GM13976 (cell line): ENCODE measurements around the gene SMC1B.
"Not testable (repeated sequence)": the region's sequence is repeated elsewhere in the genome, so short reads cannot be mapped to it uniquely, and the experiment has no call there.

Source experiments
- DNase-seq: peaks from one replicate; pipeline ENCODE4 v3.0.0; 2012; ENCODE audit warnings: low spot score
- in situ Hi-C: fragments of 300-500 bp; cut with MboI; formaldehyde crosslinking; loops from one replicate; pipeline ENCODE4 v1.12.0; 2022; ENCODE audit warnings: low sequenced_read_pairs, mixed read lengths, inconsistent platforms; ENCODE audit not compliant: unreplicated experiment
- TF ChIP-seq, protein P1 (sequence below): IDR thresholded peaks from 2 replicates; pipeline ENCODE4 v1.5.1; 2012; ENCODE audit warnings: borderline replicate concordance, mild to moderate bottlenecking; ENCODE audit not compliant: insufficient read depth; ENCODE audit errors: extremely low read depth, missing control alignments, control extremely low read depth

SMC1B gene

DNA sequence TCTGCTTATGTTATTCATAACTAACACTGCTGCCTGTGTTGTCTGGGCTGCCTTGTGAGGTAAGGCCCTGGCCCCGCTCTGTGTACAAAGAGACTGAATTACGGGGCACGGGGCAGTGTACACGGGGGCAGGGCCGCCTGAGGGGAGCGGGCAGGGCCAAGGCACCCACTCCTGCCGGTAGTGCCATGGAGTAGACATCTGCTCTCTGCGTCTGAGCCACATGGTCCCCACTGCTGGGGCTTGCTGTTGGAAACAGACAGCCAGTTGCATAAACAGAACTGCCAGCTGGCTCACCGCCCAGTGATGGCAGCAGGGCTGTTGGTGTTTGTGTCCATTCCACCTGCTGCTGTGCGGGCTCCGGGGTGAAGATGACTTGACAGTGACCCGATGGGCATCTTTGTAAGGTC, 83.9 kb downstream of the SMC1B start:
- in situ Hi-C loops = no loop called here
- TF ChIP-seq, protein P1, sequence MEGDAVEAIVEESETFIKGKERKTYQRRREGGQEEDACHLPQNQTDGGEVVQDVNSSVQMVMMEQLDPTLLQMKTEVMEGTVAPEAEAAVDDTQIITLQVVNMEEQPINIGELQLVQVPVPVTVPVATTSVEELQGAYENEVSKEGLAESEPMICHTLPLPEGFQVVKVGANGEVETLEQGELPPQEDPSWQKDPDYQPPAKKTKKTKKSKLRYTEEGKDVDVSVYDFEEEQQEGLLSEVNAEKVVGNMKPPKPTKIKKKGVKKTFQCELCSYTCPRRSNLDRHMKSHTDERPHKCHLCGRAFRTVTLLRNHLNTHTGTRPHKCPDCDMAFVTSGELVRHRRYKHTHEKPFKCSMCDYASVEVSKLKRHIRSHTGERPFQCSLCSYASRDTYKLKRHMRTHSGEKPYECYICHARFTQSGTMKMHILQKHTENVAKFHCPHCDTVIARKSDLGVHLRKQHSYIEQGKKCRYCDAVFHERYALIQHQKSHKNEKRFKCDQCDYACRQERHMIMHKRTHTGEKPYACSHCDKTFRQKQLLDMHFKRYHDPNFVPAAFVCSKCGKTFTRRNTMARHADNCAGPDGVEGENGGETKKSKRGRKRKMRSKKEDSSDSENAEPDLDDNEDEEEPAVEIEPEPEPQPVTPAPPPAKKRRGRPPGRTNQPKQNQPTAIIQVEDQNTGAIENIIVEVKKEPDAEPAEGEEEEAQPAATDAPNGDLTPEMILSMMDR = no peak
- no peak for DNase-seq

DNA sequence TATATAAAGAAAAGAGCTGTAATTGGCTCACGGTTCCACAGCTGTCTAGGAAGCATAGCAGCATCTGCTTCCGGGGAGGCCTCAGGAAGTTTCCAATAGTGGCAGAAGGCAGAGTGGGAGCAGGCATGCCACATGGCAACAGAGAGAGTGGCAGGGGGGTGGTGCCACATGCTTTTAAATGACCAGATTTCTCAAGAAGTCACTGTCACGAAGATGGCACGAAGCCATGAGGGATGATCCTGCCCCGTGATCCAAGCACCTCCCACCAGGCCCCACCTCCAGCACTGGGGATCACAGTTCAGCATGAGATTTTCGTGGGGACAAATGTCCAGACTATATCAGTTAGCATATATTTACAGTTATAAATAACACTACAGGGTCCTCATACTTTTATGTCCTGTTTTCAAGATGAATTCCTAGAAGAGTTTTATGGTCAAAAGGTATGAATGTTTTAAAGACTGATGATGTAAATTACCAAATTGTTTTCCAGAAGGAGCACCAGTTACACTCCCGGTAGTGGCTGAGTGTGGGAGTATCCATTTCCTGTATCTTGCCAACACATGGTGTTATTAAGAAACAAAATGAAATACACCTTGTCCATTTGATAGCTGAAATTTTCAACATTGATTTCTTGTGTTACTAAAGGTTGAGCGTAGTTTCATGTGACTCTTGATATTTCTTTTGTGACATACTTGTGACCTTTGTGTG, 84.4 kb downstream of the SMC1B start:
- no peak for DNase-seq
- TF ChIP-seq, protein P1 = no peak
- in situ Hi-C loops = no loop called here

DNA sequence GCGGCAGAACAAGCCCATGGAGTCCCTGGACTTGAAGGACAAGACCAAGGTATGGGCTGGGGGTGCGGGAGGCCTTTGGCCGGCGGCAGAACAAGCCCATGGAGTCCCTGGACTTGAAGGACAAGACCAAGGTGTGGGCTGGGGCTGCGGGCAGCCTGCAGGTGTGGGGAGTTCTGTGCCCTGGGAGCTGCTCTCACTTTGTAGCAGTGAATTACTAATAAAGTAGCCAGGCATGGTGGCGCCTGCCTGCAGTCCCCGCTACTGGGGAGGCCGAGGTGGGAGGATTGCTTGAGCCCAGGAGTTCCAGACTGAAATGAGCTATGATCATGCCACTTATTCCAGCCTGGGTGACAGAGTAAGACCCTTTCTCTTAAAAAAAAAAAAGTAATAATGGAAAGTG, 85.1 kb downstream of the SMC1B start:
- DNase-seq, in situ Hi-C loops: not testable (repeated sequence)

DNA sequence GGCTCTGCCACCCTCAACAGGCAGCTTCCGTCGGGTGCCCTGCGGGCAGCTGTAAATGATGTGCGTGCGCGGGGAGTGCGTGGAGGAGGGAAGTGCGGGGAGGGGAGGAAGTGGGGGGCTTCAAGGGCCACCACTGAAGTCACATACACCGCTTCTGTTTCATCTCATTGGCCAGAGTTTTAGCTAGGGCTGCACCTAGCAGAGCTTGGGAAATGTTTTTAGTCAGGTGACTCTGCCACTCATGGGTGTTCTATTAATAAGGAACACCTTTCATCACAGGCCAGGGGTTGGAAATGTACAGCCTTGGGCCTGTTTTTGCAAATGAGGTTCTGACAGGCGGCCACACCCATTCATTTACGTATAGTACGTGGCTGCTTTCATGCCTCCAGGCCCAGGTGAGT, 89.1 kb downstream of the SMC1B start:
- in situ Hi-C loops = no loop called here
- TF ChIP-seq, protein P1 = no peak
- no peak for DNase-seq

DNA sequence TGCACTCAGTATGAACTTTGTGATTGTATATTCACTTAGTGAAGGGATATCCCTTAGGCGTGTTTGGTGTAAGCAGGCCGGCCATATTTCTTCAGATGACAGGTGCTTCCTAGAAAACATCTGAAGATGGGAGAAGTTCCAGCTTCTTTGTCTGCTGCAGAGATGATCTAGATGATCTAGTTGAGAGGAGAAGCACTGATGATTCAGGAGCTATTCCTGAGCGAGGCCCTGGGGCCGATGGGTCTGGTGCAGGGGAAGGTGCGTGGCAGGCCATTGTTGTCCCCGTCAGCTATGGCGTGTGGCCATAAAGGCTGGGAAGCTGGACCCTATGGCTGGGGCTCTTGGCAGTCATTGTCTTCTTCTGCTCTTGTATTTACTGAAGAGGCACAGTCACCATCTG, 89.7 kb downstream of the SMC1B start:
- DNase-seq = no peak
- in situ Hi-C loops = no loop called here
- TF ChIP-seq, protein P1 = no peak

DNA sequence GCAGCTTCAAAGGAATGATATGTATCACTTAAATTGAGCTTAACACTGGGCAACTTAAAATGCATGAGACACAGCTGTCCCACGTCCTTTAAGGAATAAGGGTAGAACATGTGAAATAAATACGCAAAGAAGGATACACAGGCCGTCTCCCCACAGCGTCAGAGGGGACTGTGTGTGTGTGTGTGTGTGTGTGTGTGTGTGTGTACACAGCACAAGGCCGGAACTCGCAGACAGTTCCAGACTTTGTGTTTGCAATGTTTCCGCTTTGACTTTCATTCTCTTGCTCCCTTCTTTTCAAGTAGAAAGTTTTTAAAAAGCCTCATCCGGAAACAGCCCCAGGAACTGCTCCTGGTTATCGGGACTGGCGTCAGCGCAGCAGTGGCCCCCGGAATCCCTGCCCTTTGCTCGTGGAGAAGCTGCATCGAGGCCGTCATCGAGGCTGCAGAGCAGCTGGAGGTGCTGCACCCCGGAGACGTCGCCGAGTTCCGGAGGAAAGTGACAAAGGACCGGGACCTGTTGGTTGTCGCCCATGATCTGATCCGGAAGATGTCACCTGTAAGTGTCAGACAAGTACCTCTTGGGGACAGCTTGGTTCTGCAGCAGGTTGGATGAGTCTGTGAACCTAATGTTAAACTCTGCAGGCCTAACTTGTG, 90.4 kb downstream of the SMC1B start:
- DNase-seq = no peak
- in situ Hi-C loops = no loop called here
- TF ChIP-seq, protein P1 = no peak

DNA sequence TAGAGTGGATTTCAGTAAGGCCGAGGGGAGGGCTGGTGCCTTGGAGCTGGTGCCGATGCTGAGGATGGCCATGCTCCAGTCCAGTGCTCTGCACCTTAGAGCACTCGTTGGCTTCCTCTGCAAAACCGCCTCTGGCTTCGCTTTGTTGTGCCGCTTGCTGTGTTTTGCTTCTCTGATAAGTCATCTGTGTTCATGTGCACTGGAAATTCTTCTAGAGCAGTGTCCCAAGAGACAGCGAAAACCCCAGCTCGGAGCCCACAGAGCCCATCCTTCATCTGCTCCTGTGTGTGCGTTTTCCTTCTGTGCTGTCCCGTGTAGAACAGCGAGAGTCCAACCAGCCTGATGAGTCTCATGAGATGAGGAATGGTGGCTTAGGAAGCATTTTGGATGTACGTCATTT, 91.6 kb downstream of the SMC1B start:
- TF ChIP-seq, protein P1 = no peak
- in situ Hi-C loops = no loop called here
- DNase-seq = no peak
